ENCODE measurements around the gene ATP5PD.

DNA sequence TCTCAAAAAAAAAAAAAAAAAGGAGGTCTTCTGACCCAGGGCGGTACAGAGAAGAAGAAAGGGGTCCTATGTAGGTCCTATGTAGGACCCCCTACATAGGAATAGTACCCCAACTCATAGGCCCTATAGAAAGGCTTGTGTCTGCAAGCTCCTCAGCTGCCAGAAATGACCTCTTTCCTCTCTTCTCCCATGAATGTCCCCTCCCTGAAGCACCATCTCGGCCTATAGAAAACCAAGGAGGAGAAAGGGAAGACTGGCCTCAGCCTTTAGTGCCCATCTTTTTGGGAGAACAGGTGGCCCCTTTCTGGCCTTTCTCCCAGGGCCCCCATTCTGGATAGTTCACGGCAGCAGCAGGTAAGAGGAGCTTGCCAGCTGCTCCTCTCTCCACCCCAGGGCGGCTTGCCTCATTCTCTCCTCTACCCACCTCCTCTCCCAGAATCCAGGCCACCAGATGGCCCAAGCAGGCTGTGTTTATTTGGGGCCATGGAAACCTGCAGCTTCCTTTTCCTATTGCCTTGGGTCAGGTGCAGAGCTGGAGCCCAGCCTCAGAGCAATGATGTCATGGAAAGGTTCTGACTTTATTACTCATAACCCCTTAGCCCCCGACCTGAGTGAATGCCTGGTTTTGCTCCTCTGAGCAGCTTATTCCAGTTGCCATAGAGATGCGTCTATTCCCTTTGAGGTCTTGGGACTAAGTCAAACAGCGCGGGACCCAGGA lies 35.9 kb downstream of the ATP5PD start:
- TF ChIP-seq GATA3 (IDR thresholded peaks at IDR 0.05; ENCODE audit: low read depth, low read length) = no peak
- TF ChIP-seq GATA2 (IDR thresholded peaks at IDR 0.05; ENCODE audit: low read depth, low read length) = no peak
